GM19035 (cell line): ENCODE results near the gene TBX3.
"Not testable (repeated sequence)": the region's sequence is repeated elsewhere in the genome, so short reads cannot be mapped to it uniquely, and the experiment has no call there.

ENCODE experiments used
- ATAC-seq: cut with Tn5 transposase; IDR thresholded peaks from one replicate; pipeline ENCODE4 v1.9.1; 2021; ENCODE audit not compliant: unreplicated experiment

TBX3 gene

GRCh38 chr12:114684098-114684869 is at the start of gene TBX3:
TBX3 (minus strand) TSS chr12:114684175; CDS start chr12:114683200, 975 bp downstream.
- peak; percentile 68 for ATAC-seq

- no peak for ATAC-seq
Measured at GRCh38 chr12:114732426-114733030, 48.6 kb upstream of the TBX3 start.

GRCh38 chr12:114729731-114730130 is 45.8 kb upstream of the TBX3 start:
- ATAC-seq = no peak

- no peak for ATAC-seq
Measured at GRCh38 chr12:114726092-114726710, 42.2 kb upstream of the TBX3 start.

DNA sequence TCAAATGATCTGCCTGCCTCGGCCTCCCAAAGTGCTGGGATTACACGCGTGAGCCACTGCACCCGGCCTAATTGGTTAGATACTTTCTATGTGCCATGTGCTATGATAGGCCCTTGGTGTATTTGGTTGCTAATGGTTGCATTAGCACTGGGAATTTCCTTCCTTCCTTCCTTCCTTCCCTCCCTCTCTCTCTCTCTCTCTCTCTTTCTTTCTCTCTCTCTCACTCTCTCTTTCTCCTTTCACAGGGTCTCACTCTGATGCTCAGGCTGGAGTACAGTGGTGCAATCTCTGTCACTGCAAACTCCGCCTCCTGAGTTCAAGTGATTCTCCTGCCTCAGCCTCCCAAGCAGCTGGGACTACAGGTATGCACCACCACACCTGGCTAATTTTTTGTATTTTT is 38.2 kb upstream of the TBX3 start:
- not testable (repeated sequence) for ATAC-seq

GRCh38 chr12:114721266-114721665 is 37.3 kb upstream of the TBX3 start:
- ATAC-seq = no peak

- ATAC-seq = no peak
Measured at GRCh38 chr12:114713466-114714215, 29.7 kb upstream of the TBX3 start.

GRCh38 chr12:114711689-114712152 is 27.7 kb upstream of the TBX3 start:
- no peak for ATAC-seq

DNA sequence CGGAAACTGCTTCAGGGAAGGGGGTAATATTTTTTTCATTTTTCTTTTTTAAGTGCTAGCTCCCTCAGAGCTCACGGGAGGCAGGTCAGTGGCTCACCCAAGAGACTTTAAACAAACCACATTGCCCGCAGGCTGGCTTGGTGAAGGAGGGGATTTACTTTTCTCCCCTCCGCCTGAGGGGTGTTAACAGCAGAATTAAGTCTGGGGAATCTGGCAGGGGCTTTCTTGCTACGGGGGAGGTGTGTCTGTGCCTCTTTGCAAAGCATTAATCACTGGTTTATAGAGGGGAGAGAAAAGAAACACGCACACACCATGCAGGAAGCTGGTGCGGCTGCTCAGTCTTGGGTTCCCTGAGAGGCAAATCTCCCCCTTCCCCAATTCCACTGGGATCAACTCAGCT is 26.2 kb upstream of the TBX3 start:
- no peak for ATAC-seq

DNA sequence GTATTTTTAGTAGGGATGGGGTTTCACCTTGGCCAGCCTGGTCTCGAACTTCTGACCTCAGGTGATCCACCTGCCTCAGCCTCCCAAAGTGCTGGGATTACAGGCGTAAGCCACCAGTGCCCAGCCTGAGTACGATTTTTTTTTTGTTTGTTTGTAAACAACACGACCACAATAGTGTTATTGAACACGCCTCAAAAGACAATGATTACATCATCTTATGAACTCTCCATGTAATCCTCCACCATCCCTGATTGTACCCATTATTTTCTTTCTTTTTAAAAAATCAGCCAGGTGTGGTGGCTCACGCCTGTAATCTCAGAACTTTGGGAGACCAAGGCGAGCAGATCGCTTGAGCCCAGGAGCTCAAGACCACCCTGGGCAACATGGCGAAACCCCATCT is 25.1 kb upstream of the TBX3 start:
- ATAC-seq = no peak

GRCh38 chr12:114708598-114708997 is 24.6 kb upstream of the TBX3 start:
- ATAC-seq = not testable (repeated sequence)

GRCh38 chr12:114704096-114704495 is 20.1 kb upstream of the TBX3 start:
- no peak for ATAC-seq

DNA sequence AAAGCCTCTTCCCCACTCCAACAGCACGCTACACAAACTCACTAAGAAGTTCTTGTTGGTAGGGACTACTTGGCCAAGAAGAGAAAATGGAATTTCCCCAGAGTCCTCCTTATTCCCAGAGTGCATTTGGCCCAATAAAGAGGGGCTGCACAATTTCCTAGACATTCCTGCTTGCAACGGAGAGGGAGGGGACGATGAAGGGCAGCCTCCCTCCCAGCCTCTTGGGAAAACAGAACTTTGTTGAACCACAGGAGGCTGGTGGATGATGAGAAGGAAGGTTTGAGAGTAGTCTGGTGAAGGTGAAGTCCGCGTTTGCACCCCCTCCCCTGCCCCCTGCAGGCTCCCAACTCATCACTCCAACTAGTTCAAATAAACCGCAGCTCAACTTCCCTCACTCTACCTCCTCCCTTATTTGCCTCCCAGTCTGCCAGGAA is 19.1 kb upstream of the TBX3 start:
- ATAC-seq = no peak

DNA sequence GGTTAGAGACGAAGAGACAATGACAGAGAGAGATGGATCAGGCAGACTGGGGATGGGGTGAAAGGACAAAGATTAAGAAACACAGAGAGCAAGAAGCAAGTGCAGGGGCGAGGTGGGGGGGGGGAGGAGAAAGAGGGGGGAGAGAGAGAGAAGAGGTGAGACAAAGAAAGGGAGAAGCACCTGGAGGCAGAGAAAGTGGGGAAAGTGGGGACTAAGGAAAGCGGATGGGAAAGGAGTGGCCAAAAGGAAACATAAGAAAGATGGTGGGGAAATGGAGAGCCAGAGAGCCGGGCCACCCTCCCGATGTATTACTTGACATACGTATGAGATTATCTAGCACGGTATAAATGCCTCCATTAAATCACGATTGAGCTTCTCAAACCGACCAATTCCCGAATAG is 18.5 kb upstream of the TBX3 start:
- ATAC-seq = no peak

- no peak for ATAC-seq
Measured at GRCh38 chr12:114701553-114701952, 17.6 kb upstream of the TBX3 start.

DNA sequence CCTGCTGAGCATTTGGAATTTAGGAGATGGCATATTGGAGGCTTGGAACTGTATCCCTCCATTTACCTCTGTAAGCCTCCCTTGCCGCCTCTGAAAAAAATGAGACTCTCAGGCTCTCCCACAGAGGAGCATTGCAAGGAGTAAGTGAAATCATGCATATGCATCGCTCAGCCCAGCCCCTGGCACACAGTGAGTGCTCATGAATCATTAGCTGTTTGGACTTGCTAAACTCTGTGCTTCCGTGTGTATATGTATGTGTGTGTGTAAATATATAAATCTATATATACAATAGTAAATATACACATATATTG is 17.1 kb upstream of the TBX3 start:
- ATAC-seq = no peak

DNA sequence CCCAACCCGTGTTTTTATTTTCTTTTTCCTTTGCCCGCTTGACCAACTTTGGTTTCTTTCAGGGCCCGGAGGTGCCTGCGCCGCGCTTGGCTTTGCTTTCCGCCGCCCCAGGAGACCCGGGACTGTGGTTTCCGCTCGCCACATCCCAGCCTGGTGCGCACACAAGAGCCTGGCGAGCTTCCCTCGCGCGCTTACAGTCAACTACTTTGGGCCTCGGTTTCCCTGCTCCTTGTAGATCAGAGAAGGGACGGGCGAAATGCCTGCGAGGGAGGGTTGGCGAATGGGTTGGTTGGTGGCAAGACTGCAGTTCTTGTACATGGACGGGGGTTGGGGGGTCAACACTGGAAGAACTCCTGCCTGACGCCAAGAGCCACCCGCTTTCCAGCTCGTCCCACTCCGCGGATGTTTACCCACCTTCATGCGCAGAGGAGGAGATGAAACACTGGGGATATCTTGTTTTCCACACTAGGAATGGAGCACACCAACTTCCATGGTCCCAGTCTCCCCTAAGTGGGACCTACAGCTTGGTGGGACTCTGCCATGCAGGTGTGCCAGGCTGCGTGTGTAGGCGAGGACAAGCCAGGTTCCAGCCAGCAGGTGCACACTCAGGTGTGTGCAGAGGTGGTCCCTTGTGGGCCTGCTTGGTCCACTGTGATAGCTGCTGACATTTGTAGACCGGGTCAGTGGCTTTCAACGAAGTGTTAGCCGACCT is 16.6 kb upstream of the TBX3 start:
- no peak for ATAC-seq

DNA sequence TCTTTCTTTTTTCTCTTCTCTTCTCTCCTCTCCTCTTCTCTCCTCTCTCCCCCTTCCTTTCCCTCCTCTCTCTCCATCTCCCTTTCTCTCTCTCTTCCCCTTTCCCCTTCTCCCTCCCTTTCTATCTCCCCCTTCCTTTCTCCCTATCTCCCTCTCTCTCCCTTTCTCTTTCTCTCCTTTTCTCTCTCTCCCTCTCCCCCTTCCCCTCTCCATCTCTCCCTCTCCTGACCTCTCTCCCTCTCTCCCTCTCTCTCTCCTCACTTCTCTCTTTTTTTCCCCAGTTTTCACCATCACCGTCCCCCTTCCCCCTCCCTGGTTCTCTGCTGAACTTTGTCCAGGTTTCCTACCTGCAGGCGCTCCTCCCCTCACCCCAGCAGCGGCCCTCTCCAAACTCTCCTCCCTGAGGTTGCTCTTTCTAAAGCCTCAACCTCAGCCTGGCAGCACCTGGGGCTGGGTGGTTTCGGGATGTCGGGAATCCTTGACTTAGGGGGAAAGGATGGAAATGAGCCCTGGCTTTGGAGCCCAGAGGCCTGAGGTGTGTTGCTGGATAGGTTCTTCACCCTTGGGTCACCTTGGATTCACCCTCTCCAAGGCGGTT is 14.7 kb upstream of the TBX3 start:
- ATAC-seq = no peak

DNA sequence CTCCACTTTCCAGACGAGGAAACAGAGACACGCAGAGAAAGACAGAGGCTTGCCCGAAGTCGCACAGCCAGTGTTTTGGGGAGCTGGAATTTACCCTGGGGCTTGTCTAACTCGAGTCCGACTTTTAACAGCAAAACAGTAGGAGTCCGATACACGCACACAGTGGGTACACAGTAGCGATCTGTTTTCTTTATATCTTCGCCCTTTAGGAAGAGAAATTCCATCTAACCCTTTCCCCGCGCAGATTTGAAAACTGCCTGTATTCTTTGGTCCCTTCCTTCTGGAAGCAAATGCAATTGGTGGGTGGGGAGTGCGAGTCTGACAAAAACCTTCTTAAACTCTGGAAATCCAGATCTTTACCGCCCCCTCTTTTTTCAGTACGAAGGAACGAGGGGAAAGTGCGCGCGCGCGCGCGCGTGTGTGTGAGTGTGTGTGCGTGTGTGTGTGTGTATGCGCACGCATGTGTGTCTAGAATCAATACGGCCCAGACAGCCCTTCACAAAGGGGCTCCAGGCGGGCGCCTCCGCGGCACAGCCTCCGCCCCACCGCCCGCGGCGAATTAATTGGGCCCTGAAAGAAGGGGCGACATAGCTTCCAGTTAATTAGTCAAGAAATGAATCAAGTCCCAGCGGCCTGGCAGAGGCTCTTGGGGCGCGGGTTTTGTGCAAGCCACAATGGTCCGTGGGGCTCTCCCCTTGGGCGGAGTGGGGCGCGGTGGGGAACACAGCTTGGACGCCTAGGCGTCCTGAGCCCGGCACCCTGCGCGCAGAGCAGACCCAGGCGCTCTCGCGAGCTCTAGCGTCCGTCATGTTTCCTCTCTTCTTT is 14.0 kb upstream of the TBX3 start:
- ATAC-seq = no peak

- no peak for ATAC-seq
Measured at GRCh38 chr12:114697243-114697716, 13.3 kb upstream of the TBX3 start.
